Rectal smooth muscle tissue (tissue), 1 donor: ENCODE measurements around the gene RABL2A.
"Not testable (repeated sequence)": the region's sequence is repeated elsewhere in the genome, so short reads cannot be mapped to it uniquely, and the experiment has no call there.

Experiments used
- H3K27ac ChIP-seq: one replicate; pipeline ENCODE4 v1.7.0; 2013; ENCODE audit warnings: low read depth, low read length, inconsistent platforms
- H3K27me3 ChIP-seq: one replicate; pipeline ENCODE4 v1.7.0; 2013; ENCODE audit warnings: low read length; ENCODE audit not compliant: control insufficient read depth, insufficient read depth
- H3K36me3 ChIP-seq: one replicate; pipeline ENCODE4 v1.7.0; 2013; ENCODE audit warnings: low read length; ENCODE audit not compliant: control insufficient read depth, insufficient read depth
- H3K4me1 ChIP-seq: one replicate; pipeline ENCODE4 v1.7.0; 2013; ENCODE audit warnings: low read length; ENCODE audit not compliant: control insufficient read depth, insufficient read depth
- H3K4me3 ChIP-seq: one replicate; pipeline ENCODE4 v1.7.0; 2013; ENCODE audit warnings: low read length
- H3K9ac ChIP-seq: one replicate; pipeline ENCODE4 v1.7.0; 2013; ENCODE audit warnings: low read length

The RABL2A gene

GRCh38 chr2:113626616-113627330 lies at the start of gene RABL2A:
RABL2A (plus strand) TSS chr2:113627266; CDS start chr2:113628607, 1,341 bp downstream.
- not testable (repeated sequence) for H3K36me3 ChIP-seq, H3K27ac ChIP-seq, H3K9ac ChIP-seq, H3K27me3 ChIP-seq, H3K4me1 ChIP-seq
- peak within 1 kb of the TSS; percentile 66 for H3K4me3 ChIP-seq

GRCh38 chr2:113578508-113578907 lies 48.6 kb upstream of the RABL2A start:
- not testable (repeated sequence) for H3K4me1 ChIP-seq, H3K27ac ChIP-seq, H3K4me3 ChIP-seq, H3K27me3 ChIP-seq, H3K36me3 ChIP-seq, H3K9ac ChIP-seq

DNA sequence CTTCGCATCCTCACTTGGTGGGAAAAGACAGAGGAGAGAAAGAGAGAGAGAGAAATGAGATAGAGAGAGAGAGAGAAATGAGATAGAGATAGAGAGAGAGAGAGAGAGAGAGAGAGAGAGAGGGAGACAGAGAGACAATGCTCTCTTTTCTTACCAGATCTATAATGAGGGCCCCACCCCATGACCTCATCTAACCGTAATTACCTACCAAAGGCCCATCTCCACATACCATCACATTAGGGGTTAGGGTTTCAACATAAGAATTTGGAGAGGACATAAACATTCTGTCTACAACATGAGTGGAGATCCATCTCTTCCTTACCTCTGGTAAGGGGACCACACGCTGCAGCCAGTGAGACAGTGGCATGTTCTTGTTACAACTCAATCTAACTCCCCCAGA lies 44.6 kb upstream of the RABL2A start:
- not testable (repeated sequence) for H3K36me3 ChIP-seq, H3K9ac ChIP-seq, H3K4me3 ChIP-seq, H3K27me3 ChIP-seq, H3K4me1 ChIP-seq, H3K27ac ChIP-seq

DNA sequence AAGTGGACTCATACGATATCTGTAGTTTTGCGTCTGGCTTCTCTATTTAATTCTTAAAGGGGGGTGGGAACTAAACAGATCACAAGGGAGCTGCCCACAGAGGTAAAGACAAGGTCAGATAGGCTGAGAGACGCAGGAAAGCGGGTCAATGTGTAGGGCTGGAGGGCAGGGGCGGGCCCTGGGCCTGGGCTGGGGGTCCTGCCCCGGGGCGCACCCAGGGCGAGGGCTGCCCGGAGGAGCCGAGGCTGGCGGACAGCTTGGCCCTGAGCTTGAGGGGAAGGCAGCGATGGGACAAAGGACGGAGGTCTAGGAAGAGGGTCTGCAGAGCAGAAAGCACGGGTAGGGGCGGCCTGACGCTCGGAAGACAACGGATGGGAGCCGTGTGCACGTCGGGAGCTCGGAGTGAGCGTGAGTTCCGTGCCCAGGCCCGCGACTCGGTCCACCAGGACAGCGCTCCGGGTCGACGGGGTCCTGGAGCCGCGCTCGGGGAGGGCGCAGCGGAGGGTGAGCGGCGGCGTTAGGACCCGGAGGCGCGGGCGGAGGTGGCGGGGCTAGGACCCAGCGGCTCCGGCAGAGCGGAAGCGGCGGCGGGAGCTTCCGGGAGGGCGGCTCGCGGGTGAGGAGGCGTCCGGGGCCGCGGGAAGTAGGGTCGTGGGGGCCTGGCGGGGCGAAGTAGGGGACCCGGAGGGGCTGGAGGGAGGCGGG lies 43.4 kb upstream of the RABL2A start:
- H3K4me1 ChIP-seq, H3K27me3 ChIP-seq, H3K36me3 ChIP-seq: not testable (repeated sequence)
- Histone ChIP-seq H3K27ac (peak overlapping the region; percentile 58), H3K4me3 (peak overlapping the region; percentile 80), H3K9ac (peak overlapping the region; percentile 49)

- not testable (repeated sequence) for H3K27me3 ChIP-seq, H3K27ac ChIP-seq, H3K36me3 ChIP-seq, H3K4me1 ChIP-seq, H3K9ac ChIP-seq
- H3K4me3 ChIP-seq, result peak overlapping the region; percentile 63
These were observed 42.6 kb upstream of the RABL2A start for GRCh38 chr2:113584311-113585092.

GRCh38 chr2:113587201-113587600 lies 39.9 kb upstream of the RABL2A start:
- H3K27ac ChIP-seq, H3K4me3 ChIP-seq, H3K36me3 ChIP-seq, H3K9ac ChIP-seq, H3K27me3 ChIP-seq, H3K4me1 ChIP-seq: not testable (repeated sequence)

GRCh38 chr2:113589591-113589990 lies 37.5 kb upstream of the RABL2A start:
- H3K27me3 ChIP-seq, H3K4me3 ChIP-seq, H3K9ac ChIP-seq, H3K4me1 ChIP-seq, H3K36me3 ChIP-seq, H3K27ac ChIP-seq: not testable (repeated sequence)

GRCh38 chr2:113591926-113592325 lies 35.1 kb upstream of the RABL2A start:
- not testable (repeated sequence) for H3K4me3 ChIP-seq, H3K36me3 ChIP-seq, H3K27ac ChIP-seq, H3K9ac ChIP-seq, H3K4me1 ChIP-seq, H3K27me3 ChIP-seq

DNA sequence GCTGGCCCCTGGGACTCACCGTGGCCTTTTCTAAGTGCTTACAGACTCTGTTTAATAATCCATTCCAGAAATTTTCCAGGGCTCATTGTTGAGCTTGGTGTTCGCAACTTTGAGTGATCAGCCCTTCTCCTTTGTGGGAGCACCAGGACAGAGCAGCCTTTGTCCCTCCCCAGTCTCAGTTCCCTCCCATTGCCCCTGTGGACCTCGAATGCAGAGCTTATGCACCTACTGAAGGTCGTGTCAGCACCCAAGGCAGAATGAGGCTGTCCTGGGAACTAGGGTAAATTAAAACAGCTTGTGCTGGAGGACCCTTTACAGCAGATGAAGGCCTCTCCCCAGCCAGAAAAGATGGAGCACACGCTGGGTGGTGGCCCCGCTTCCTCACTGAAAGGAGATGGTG lies 33.8 kb upstream of the RABL2A start:
- H3K9ac ChIP-seq, H3K27ac ChIP-seq, H3K27me3 ChIP-seq, H3K4me3 ChIP-seq, H3K36me3 ChIP-seq, H3K4me1 ChIP-seq: not testable (repeated sequence)

GRCh38 chr2:113595725-113596124 lies 31.3 kb upstream of the RABL2A start:
- H3K9ac ChIP-seq, H3K4me3 ChIP-seq, H3K27me3 ChIP-seq, H3K27ac ChIP-seq, H3K4me1 ChIP-seq, H3K36me3 ChIP-seq: not testable (repeated sequence)

DNA sequence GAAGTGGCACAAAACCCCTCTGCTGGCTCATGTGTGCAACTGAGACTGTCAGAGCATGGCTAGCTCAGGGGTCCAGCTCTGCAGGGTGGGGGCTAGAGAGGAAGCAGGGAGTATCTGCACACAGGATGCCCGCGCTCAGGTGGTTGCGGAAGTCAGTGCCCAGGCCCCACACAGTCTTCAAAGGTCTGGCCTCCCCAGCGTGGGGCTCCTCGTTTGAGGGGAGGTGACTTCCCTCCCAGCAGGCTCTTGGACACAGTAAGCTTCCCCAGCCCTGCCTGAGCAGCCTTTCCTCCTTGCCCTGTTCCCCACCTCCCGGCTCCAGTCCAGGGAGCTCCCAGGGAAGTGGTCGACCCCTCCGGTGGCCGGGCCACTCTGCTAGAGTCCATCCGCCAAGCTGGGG lies 29.9 kb upstream of the RABL2A start:
- not testable (repeated sequence) for H3K27me3 ChIP-seq, H3K36me3 ChIP-seq, H3K4me1 ChIP-seq, H3K4me3 ChIP-seq, H3K27ac ChIP-seq, H3K9ac ChIP-seq

DNA sequence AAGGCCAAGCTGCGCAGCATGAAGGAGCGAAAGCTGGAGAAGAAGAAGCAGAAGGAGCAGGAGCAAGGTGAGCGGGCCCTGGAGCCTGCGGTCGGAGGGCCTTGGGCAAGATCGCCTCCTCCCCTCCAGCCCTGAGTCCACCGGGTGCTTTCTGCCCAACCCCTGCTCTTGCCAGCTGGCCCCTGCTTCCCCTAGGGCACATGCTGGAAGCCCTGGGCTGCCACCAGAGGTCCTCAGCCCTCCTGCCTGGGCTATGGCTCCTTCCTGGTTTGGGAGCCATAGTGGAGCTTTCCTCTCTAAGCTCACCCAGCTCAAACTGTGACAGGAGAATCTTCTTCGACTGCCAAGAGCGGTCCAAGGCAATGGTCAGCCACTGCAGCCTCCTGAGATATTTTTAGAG lies 29.5 kb upstream of the RABL2A start:
- H3K27ac ChIP-seq, H3K9ac ChIP-seq, H3K4me1 ChIP-seq, H3K36me3 ChIP-seq, H3K27me3 ChIP-seq, H3K4me3 ChIP-seq: not testable (repeated sequence)
